ENCODE data around the gene BZW1. TPM values are rescaled to one million over a fixed set of nuclear protein-coding genes. Genes with fewer than 3 reads are reported as not detected.
"Not testable (repeated sequence)": the region's sequence is repeated elsewhere in the genome, so short reads cannot be mapped to it uniquely, and the experiment has no call there.

BZW1 gene
- total and polyA plus RNA-seq, 4 donors: 63.0 to 189 (median 161) TPM

DNA sequence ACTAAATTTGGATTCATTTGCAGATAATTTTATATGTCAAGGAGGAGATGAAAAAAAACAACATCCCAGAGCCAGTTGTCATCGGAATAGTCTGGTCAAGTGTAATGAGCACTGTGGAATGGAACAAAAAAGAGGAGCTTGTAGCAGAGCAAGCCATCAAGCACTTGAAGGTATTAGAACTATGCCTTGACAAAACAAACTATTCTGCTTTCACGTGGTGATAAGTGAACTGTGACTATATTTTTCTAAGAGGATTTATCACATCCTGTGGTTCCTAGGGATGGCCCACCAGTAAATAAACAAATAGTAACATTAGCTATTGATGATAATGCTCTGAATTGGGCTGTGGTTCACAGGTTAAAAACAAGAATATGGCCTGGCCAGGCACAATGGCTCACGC lies 7.0 kb downstream of the BZW1 start:
- DNase-seq (ENCODE audit: low spot score); H3K4me1 ChIP-seq (ENCODE audit: control insufficient read depth in 4 of 4, insufficient read depth in 4 of 4, low read length in 3 of 4); H3K9ac ChIP-seq (ENCODE audit: low read depth in 1 of 2, low read length in 2 of 2); H3K9me3 ChIP-seq (ENCODE audit: control insufficient read depth in 4 of 4, low read length in 3 of 4); H3K4me3 ChIP-seq (ENCODE audit: low read depth in 1 of 3, low read length in 3 of 3); H3K27me3 ChIP-seq (ENCODE audit: control insufficient read depth in 4 of 4, insufficient read depth in 4 of 4, low read length in 3 of 4); H3K27ac ChIP-seq (ENCODE audit: low read depth in 1 of 2, low read length in 2 of 2): not testable (repeated sequence)
- H3K36me3 ChIP-seq (ENCODE audit: control insufficient read depth in 4 of 4, insufficient read depth in 3 of 4, low read depth in 1 of 4, low read length in 3 of 4): peaks cover 9 to 79% (median 79%) of the 10 kb centered on the region in 4 donors
- WGBS: 91% methylated on average over 3 of the region's 3 CpGs

DNA sequence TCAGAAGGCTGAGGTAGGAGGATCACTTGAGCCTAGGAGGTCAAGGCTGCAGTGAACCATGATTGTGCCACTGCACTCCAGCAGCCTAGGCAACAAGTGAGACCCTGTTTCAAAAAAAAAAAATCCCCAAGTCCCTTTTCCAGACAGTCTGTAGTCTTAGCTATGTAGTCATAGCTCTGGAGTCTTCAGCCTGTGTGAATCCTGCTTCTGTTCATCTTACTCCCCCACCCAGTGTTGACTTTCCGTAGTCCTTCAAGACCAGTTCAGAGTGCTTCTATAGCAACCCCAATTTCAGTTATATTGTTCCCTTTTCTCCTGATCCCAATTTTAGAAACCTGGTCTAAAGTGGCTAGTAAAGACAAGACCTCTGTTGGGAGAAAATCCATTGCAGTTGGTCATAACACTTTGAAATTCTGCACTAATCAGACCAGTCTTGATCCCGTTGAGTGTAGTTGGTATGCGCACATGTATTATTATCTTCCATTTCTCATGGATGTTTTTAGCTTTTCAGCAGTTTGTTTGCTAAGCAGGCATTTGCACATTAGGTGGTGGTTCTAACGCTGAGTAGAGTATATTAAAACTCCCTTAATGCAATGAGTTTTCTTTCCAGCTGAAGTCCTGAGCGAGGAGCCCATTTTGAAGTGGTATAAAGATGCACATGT lies 9.0 kb downstream of the BZW1 start:
- 95% methylated on average over 5 of the region's 5 CpGs for WGBS
- H3K36me3 ChIP-seq (ENCODE audit: control insufficient read depth in 4 of 4, insufficient read depth in 3 of 4, low read depth in 1 of 4, low read length in 3 of 4): peaks cover 10 to 63% (median 62%) of the 10 kb centered on the region in 4 donors
- TF ChIP-seq EGR1 (IDR thresholded peaks at IDR 0.05; ENCODE audit: low read depth in 2 of 2): no peak
- TF ChIP-seq HNF4G (IDR thresholded peaks at IDR 0.05): no peak
- TF ChIP-seq TAF1 (conservative IDR thresholded peaks at IDR 0.05): no peak
- TF ChIP-seq SP1 (IDR thresholded peaks at IDR 0.05): no peak
- TF ChIP-seq ZBTB33 (IDR thresholded peaks at IDR 0.05): no peak
- no peak for TF ChIP-seq RXRA (IDR thresholded peaks at IDR 0.05)
- no peaks in the 10 kb centered on the region for H3K9me3 ChIP-seq (ENCODE audit: control insufficient read depth in 4 of 4, low read length in 3 of 4)
- no peaks in the 10 kb centered on the region for H3K27me3 ChIP-seq (ENCODE audit: control insufficient read depth in 4 of 4, insufficient read depth in 4 of 4, low read length in 3 of 4)
- no peak overlapping the region for H3K27ac ChIP-seq (ENCODE audit: low read depth in 1 of 2, low read length in 2 of 2)
- no peaks in the 10 kb centered on the region for H3K4me1 ChIP-seq (ENCODE audit: control insufficient read depth in 4 of 4, insufficient read depth in 4 of 4, low read length in 3 of 4)
- H3K4me3 ChIP-seq (ENCODE audit: low read depth in 1 of 3, low read length in 3 of 3): no peak overlapping the region
- DNase-seq (ENCODE audit: low spot score): no peak
- H3K9ac ChIP-seq (ENCODE audit: low read depth in 1 of 2, low read length in 2 of 2): no peak overlapping the region

GRCh38 chr2:200821686-200822245 lies 10.1 kb downstream of the BZW1 start:
- peaks cover 7 to 55% (median 53%) of the 10 kb centered on the region in 4 donors for H3K36me3 ChIP-seq (ENCODE audit: control insufficient read depth in 4 of 4, insufficient read depth in 3 of 4, low read depth in 1 of 4, low read length in 3 of 4)
- WGBS: 95% methylated on average over 6 of the region's 6 CpGs
- no peaks in the 10 kb centered on the region for H3K9me3 ChIP-seq (ENCODE audit: control insufficient read depth in 4 of 4, low read length in 3 of 4)
- no peaks in the 10 kb centered on the region for H3K27me3 ChIP-seq (ENCODE audit: control insufficient read depth in 4 of 4, insufficient read depth in 4 of 4, low read length in 3 of 4)
- no peak overlapping the region for H3K9ac ChIP-seq (ENCODE audit: low read depth in 1 of 2, low read length in 2 of 2)
- H3K27ac ChIP-seq (ENCODE audit: low read depth in 1 of 2, low read length in 2 of 2): no peak overlapping the region
- H3K4me1 ChIP-seq (ENCODE audit: control insufficient read depth in 4 of 4, insufficient read depth in 4 of 4, low read length in 3 of 4): no peaks in the 10 kb centered on the region
- DNase-seq (ENCODE audit: low spot score): no peak
- H3K4me3 ChIP-seq (ENCODE audit: low read depth in 1 of 3, low read length in 3 of 3): no peak overlapping the region
- TF ChIP-seq, protein P1, sequence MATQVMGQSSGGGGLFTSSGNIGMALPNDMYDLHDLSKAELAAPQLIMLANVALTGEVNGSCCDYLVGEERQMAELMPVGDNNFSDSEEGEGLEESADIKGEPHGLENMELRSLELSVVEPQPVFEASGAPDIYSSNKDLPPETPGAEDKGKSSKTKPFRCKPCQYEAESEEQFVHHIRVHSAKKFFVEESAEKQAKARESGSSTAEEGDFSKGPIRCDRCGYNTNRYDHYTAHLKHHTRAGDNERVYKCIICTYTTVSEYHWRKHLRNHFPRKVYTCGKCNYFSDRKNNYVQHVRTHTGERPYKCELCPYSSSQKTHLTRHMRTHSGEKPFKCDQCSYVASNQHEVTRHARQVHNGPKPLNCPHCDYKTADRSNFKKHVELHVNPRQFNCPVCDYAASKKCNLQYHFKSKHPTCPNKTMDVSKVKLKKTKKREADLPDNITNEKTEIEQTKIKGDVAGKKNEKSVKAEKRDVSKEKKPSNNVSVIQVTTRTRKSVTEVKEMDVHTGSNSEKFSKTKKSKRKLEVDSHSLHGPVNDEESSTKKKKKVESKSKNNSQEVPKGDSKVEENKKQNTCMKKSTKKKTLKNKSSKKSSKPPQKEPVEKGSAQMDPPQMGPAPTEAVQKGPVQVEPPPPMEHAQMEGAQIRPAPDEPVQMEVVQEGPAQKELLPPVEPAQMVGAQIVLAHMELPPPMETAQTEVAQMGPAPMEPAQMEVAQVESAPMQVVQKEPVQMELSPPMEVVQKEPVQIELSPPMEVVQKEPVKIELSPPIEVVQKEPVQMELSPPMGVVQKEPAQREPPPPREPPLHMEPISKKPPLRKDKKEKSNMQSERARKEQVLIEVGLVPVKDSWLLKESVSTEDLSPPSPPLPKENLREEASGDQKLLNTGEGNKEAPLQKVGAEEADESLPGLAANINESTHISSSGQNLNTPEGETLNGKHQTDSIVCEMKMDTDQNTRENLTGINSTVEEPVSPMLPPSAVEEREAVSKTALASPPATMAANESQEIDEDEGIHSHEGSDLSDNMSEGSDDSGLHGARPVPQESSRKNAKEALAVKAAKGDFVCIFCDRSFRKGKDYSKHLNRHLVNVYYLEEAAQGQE (IDR thresholded peaks at IDR 0.05): no peak
- TF ChIP-seq YY1 (IDR thresholded peaks at IDR 0.05) (no peak), ZBTB33 (IDR thresholded peaks at IDR 0.05) (no peak), JUND (IDR thresholded peaks at IDR 0.05) (no peak), CTCF (IDR thresholded peaks at IDR 0.05; ENCODE audit: low read depth, low read length, missing input control) (no peak), HNF4G (IDR thresholded peaks at IDR 0.05) (no peak), HNF4A (conservative IDR thresholded peaks at IDR 0.05) (no peak), RXRA (IDR thresholded peaks at IDR 0.05) (no peak), TAF1 (conservative IDR thresholded peaks at IDR 0.05) (no peak), ATF3 (IDR thresholded peaks at IDR 0.05) (no peak), MAX (IDR thresholded peaks at IDR 0.05) (no peak), GABPA (IDR thresholded peaks at IDR 0.05 in 1 of 2, conservative IDR thresholded peaks at IDR 0.05 in 1 of 2) (no peak), NR2F2 (IDR thresholded peaks at IDR 0.05) (no peak), EGR1 (IDR thresholded peaks at IDR 0.05; ENCODE audit: low read depth in 2 of 2) (no peak), FOXA2 (IDR thresholded peaks at IDR 0.05) (no peak), FOXA1 (IDR thresholded peaks at IDR 0.05) (no peak), RAD21 (IDR thresholded peaks at IDR 0.05) (no peak)

Data from liver (tissue), 9 donors.